HEK293 (cell line): ENCODE results near the gene PFN1.
A peak's percentile ranks its signal among the peaks of the same experiment; 100 is the strongest.

ENCODE experiments used
- INSM2 ChIP-seq: fragments of 450-650 bp; formaldehyde crosslinking; IDR thresholded peaks from 2 replicates; pipeline ENCODE4 v1.5.1; 2016; ENCODE audit warnings: missing biosample characterization, missing genetic modification characterization
- KLF9 ChIP-seq: fragments of 450-650 bp; formaldehyde crosslinking; IDR thresholded peaks from 2 replicates; pipeline ENCODE4 v1.5.1; 2016; ENCODE audit warnings: missing biosample characterization, missing genetic modification characterization, low read depth
- ZBTB20 ChIP-seq: fragments of 450-650 bp; formaldehyde crosslinking; IDR thresholded peaks from 2 replicates; pipeline ENCODE4 v1.5.1; 2016; ENCODE audit warnings: missing biosample characterization, missing genetic modification characterization
- ZFHX2 ChIP-seq: fragments of 450-650 bp; formaldehyde crosslinking; conservative IDR thresholded peaks from 2 replicates; pipeline ENCODE4 v1.5.1; 2016; ENCODE audit warnings: missing biosample characterization, missing genetic modification characterization
- ZNF146 ChIP-seq: fragments of 450-650 bp; formaldehyde crosslinking; IDR thresholded peaks from 2 replicates; pipeline ENCODE4 v1.5.1; 2016; ENCODE audit warnings: missing biosample characterization, missing genetic modification characterization
- ZNF148 ChIP-seq: fragments of 450-650 bp; formaldehyde crosslinking; IDR thresholded peaks from 2 replicates; pipeline ENCODE4 v1.5.0; 2017; ENCODE audit warnings: missing biosample characterization, missing genetic modification characterization, borderline replicate concordance
- ZNF214 ChIP-seq: fragments of 450-650 bp; formaldehyde crosslinking; IDR thresholded peaks from 2 replicates; pipeline ENCODE4 v1.5.1; 2017; ENCODE audit warnings: missing biosample characterization, mild to moderate bottlenecking, missing genetic modification characterization, borderline replicate concordance
- ZNF223 ChIP-seq: fragments of 450-650 bp; formaldehyde crosslinking; IDR thresholded peaks from 2 replicates; pipeline ENCODE4 v1.5.1; 2016; ENCODE audit warnings: missing biosample characterization, missing genetic modification characterization
- ZNF292 ChIP-seq: fragments of 450-650 bp; formaldehyde crosslinking; IDR thresholded peaks from 2 replicates; pipeline ENCODE4 v1.5.1; 2016; ENCODE audit warnings: low read depth, missing biosample characterization, missing genetic modification characterization, borderline replicate concordance
- ZNF341 ChIP-seq: fragments of 450-650 bp; formaldehyde crosslinking; IDR thresholded peaks from 2 replicates; pipeline ENCODE4; 2016; ENCODE audit warnings: low read depth, missing biosample characterization, missing genetic modification characterization
- ZNF350 ChIP-seq: fragments of 450-650 bp; formaldehyde crosslinking; IDR thresholded peaks from 2 replicates; pipeline ENCODE4 v1.5.0; 2017; ENCODE audit warnings: missing biosample characterization, mild to moderate bottlenecking, missing genetic modification characterization
- ZNF510 ChIP-seq: fragments of 450-650 bp; formaldehyde crosslinking; IDR thresholded peaks from 2 replicates; pipeline ENCODE4 v1.5.1; 2018; ENCODE audit warnings: mild to moderate bottlenecking, missing genetic modification characterization, missing biosample characterization; ENCODE audit not compliant: insufficient replicate concordance
- ZNF555 ChIP-seq: fragments of 450-650 bp; formaldehyde crosslinking; conservative IDR thresholded peaks from 2 replicates; pipeline ENCODE4 v1.5.1; 2017; ENCODE audit warnings: missing biosample characterization, mild to moderate bottlenecking, missing genetic modification characterization, inconsistent platforms
- ZNF585B ChIP-seq: fragments of 450-650 bp; formaldehyde crosslinking; IDR thresholded peaks from 2 replicates; pipeline ENCODE4 v1.5.1; 2016; ENCODE audit warnings: missing biosample characterization, missing genetic modification characterization
- ZNF623 ChIP-seq: fragments of 450-650 bp; formaldehyde crosslinking; IDR thresholded peaks from 2 replicates; pipeline ENCODE4 v1.5.1; 2016; ENCODE audit warnings: missing biosample characterization, missing genetic modification characterization
- ZNF629 ChIP-seq: fragments of 450-650 bp; formaldehyde crosslinking; IDR thresholded peaks from 2 replicates; pipeline ENCODE4 v1.5.1; 2017; ENCODE audit warnings: missing biosample characterization, missing genetic modification characterization
- ZNF645 ChIP-seq: fragments of 450-650 bp; formaldehyde crosslinking; IDR thresholded peaks from 2 replicates; pipeline ENCODE4; 2016; ENCODE audit warnings: missing biosample characterization, missing genetic modification characterization
- ZNF704 ChIP-seq: fragments of 450-650 bp; formaldehyde crosslinking; IDR thresholded peaks from 2 replicates; pipeline ENCODE4 v1.5.1; 2016; ENCODE audit warnings: missing biosample characterization, missing genetic modification characterization
- ZNF76 ChIP-seq: fragments of 450-650 bp; formaldehyde crosslinking; IDR thresholded peaks from 2 replicates; pipeline ENCODE4; 2016; ENCODE audit warnings: low read depth, missing biosample characterization, missing genetic modification characterization, borderline replicate concordance
- ZXDB ChIP-seq: fragments of 450-650 bp; formaldehyde crosslinking; IDR thresholded peaks from 2 replicates; pipeline ENCODE4 v1.5.1; 2016; ENCODE audit warnings: missing biosample characterization, missing genetic modification characterization
- TF ChIP-seq, protein P1 (sequence below): fragments of 450-650 bp; formaldehyde crosslinking; IDR thresholded peaks from 2 replicates; pipeline ENCODE4 v1.5.1; 2016; ENCODE audit warnings: missing biosample characterization, missing genetic modification characterization
- TF ChIP-seq, protein P2 (sequence below): fragments of 450-650 bp; formaldehyde crosslinking; conservative IDR thresholded peaks from 2 replicates; pipeline ENCODE4 v1.5.1; 2016; ENCODE audit warnings: low read depth, missing biosample characterization, missing genetic modification characterization

Gene PFN1

GRCh38 chr17:4947411-4948165 is 742 bp downstream of the PFN1 start (continued):
- TF ChIP-seq ZNF350 (tag by site-specific recombination) (no peak), KLF9 (tag by site-specific recombination) (peak; percentile 92), ZNF645 (tag by site-specific recombination) (0 out of 2 replicates have a peak, but pooled peaks have one; percentile 29), ZNF341 (tag by site-specific recombination) (peak; percentile 68), ZNF555 (no peak), ZNF704 (tag by site-specific recombination) (no peak), ZNF585B (0 out of 2 replicates have a peak, but pooled peaks have one; percentile 9), ZNF292 (tag by site-specific recombination) (no peak), ZNF629 (tag by site-specific recombination) (0 out of 2 replicates have a peak, but pooled peaks have one; percentile 10), ZNF148 (tag by site-specific recombination) (no peak), ZXDB (0 out of 2 replicates have a peak, but pooled peaks have one; percentile 32), ZNF623 (0 out of 2 replicates have a peak, but pooled peaks have one; percentile 6), ZNF76 (peak; percentile 57; the same call in 1 of the 2 replicates), ZBTB20 (tag by site-specific recombination) (peak; percentile 37; the same call in 1 of the 2 replicates), ZFHX2 (tag by site-specific recombination) (0 out of 2 replicates have a peak, but pooled peaks have one; percentile 8), ZNF214 (no peak), INSM2 (peak; percentile 37; the same call in 1 of the 2 replicates), ZNF223 (tag by site-specific recombination) (no peak), ZNF146 (no peak), ZNF510 (tag by site-specific recombination) (no peak)
- TF ChIP-seq, protein P1, sequence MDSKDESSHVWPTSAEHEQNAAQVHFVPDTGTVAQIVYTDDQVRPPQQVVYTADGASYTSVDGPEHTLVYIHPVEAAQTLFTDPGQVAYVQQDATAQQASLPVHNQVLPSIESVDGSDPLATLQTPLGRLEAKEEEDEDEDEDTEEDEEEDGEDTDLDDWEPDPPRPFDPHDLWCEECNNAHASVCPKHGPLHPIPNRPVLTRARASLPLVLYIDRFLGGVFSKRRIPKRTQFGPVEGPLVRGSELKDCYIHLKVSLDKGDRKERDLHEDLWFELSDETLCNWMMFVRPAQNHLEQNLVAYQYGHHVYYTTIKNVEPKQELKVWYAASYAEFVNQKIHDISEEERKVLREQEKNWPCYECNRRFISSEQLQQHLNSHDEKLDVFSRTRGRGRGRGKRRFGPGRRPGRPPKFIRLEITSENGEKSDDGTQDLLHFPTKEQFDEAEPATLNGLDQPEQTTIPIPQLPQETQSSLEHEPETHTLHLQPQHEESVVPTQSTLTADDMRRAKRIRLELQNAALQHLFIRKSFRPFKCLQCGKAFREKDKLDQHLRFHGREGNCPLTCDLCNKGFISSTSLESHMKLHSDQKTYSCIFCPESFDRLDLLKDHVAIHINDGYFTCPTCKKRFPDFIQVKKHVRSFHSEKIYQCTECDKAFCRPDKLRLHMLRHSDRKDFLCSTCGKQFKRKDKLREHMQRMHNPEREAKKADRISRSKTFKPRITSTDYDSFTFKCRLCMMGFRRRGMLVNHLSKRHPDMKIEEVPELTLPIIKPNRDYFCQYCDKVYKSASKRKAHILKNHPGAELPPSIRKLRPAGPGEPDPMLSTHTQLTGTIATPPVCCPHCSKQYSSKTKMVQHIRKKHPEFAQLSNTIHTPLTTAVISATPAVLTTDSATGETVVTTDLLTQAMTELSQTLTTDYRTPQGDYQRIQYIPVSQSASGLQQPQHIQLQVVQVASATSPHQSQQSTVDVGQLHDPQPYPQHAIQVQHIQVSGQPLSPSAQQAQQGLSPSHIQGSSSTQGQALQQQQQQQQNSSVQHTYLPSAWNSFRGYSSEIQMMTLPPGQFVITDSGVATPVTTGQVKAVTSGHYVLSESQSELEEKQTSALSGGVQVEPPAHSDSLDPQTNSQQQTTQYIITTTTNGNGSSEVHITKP (tag by site-specific recombination): peak; percentile 96
- TF ChIP-seq, protein P2, sequence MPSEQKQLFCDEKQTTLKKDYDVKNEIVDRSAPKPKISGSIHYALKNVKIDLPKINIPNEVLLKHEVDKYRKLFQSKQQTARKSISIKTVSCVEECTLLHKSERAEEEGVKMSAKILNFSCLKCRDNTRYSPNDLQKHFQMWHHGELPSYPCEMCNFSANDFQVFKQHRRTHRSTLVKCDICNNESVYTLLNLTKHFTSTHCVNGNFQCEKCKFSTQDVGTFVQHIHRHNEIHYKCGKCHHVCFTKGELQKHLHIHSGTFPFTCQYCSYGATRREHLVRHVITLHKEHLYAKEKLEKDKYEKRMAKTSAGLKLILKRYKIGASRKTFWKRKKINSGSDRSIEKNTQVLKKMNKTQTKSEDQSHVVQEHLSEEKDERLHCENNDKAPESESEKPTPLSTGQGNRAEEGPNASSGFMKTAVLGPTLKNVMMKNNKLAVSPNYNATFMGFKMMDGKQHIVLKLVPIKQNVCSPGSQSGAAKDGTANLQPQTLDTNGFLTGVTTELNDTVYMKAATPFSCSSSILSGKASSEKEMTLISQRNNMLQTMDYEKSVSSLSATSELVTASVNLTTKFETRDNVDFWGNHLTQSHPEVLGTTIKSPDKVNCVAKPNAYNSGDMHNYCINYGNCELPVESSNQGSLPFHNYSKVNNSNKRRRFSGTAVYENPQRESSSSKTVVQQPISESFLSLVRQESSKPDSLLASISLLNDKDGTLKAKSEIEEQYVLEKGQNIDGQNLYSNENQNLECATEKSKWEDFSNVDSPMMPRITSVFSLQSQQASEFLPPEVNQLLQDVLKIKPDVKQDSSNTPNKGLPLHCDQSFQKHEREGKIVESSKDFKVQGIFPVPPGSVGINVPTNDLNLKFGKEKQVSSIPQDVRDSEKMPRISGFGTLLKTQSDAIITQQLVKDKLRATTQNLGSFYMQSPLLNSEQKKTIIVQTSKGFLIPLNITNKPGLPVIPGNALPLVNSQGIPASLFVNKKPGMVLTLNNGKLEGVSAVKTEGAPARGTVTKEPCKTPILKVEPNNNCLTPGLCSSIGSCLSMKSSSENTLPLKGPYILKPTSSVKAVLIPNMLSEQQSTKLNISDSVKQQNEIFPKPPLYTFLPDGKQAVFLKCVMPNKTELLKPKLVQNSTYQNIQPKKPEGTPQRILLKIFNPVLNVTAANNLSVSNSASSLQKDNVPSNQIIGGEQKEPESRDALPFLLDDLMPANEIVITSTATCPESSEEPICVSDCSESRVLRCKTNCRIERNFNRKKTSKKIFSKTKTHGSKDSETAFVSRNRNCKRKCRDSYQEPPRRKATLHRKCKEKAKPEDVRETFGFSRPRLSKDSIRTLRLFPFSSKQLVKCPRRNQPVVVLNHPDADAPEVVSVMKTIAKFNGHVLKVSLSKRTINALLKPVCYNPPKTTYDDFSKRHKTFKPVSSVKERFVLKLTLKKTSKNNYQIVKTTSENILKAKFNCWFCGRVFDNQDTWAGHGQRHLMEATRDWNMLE: no peak; the same call in 1 of the 2 replicates
